ENCODE measurements around the gene IQGAP2. TPM values are rescaled to one million over a fixed set of nuclear protein-coding genes. Genes with fewer than 3 reads are reported as not detected.

The IQGAP2 gene
- total RNA-seq, 1 donor from 2014 or later, result 1.3 TPM

DNA sequence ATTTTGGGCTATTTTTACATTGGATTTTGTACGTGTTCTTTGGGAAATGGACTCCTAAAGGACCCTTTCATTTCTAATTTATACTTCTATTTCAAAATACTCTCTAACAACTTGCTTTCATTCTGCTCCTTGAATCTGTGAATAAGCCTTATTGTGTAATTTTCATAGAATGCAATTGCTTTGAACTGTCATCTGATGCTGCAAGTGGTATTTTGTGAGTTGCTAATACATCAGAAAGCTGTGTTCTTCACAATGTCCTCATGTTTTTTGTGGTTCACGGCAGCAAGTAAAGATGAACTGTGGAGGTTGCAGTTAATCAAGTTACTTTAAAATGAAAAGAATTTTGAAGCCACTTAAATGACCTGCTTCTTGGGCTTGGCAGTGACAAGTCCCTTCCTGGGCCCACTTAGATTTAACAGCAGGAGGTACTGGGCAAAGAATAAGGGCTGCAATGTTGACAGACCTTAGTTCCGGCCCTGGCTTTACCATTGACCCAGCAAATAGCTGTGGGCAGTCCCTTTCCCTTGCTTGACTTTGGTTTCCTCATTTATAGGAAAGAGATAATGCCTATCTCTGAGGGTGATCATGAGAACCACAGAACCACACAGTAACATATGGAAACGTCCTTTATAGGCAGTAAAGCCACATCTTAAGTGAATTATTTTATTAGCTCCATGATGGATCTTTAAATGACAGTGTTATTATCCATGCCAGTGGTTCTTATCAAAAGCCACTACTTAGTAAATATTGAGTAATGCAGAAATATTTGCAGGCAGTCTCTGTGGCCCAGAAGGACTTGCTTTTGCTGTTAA, 54.8 kb downstream of the IQGAP2 start:
- DNase-seq (ENCODE audit: low read depth), result no peak
- TF ChIP-seq, protein P1, sequence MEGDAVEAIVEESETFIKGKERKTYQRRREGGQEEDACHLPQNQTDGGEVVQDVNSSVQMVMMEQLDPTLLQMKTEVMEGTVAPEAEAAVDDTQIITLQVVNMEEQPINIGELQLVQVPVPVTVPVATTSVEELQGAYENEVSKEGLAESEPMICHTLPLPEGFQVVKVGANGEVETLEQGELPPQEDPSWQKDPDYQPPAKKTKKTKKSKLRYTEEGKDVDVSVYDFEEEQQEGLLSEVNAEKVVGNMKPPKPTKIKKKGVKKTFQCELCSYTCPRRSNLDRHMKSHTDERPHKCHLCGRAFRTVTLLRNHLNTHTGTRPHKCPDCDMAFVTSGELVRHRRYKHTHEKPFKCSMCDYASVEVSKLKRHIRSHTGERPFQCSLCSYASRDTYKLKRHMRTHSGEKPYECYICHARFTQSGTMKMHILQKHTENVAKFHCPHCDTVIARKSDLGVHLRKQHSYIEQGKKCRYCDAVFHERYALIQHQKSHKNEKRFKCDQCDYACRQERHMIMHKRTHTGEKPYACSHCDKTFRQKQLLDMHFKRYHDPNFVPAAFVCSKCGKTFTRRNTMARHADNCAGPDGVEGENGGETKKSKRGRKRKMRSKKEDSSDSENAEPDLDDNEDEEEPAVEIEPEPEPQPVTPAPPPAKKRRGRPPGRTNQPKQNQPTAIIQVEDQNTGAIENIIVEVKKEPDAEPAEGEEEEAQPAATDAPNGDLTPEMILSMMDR (conservative IDR thresholded peaks at IDR 0.05; ENCODE audit: low read depth, low read length), result no peak
- H3K4me3 ChIP-seq (ENCODE audit: low read depth, low read length), result no peak overlapping the region

DNA sequence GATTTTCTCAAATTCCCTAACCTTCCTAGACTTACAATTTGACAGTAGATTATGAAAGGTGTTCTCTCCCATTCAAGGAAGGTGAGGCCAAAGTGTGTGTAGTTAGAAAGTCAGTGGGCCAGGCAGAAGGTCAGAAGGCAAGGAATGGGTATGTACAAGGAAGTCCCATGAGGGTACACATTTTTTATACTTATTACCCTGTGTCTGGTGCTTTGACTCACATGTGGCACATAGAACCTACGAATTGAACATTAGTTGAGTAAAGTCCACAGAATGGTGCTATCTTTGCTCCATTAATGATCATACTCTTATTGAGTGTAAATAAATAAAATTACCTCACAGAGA, 55.4 kb downstream of the IQGAP2 start:
- TF ChIP-seq, protein P1 (conservative IDR thresholded peaks at IDR 0.05; ENCODE audit: low read depth, low read length), result no peak

DNA sequence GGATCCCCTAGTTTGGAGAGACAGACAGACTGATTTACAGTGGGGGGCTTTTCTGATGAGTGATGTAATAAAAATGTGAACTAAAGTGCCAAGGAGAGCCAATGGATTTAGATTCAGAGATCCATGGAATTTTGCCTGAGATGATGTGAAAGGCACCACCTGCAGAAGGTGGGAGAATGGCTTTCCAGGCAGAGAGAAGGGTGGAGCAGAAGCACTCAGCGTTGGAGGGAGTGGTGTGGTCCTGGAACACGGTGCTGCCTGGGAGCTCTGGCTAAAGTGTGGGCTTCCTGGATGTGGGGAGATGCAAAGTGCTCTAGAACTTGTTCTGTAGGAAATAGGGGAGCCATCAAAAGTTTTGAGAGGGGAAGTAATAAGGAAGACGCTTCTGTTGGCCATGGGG, 57.0 kb downstream of the IQGAP2 start:
- H3K4me3 ChIP-seq (ENCODE audit: low read depth, low read length), result no peak overlapping the region
- TF ChIP-seq, protein P1 (conservative IDR thresholded peaks at IDR 0.05; ENCODE audit: low read depth, low read length), result no peak

More for the DNA sequence above, 55.4 kb downstream of the IQGAP2 start:
- DNase-seq (ENCODE audit: low read depth), result no peak
- no peak overlapping the region for H3K4me3 ChIP-seq (ENCODE audit: low read depth, low read length)

DNA sequence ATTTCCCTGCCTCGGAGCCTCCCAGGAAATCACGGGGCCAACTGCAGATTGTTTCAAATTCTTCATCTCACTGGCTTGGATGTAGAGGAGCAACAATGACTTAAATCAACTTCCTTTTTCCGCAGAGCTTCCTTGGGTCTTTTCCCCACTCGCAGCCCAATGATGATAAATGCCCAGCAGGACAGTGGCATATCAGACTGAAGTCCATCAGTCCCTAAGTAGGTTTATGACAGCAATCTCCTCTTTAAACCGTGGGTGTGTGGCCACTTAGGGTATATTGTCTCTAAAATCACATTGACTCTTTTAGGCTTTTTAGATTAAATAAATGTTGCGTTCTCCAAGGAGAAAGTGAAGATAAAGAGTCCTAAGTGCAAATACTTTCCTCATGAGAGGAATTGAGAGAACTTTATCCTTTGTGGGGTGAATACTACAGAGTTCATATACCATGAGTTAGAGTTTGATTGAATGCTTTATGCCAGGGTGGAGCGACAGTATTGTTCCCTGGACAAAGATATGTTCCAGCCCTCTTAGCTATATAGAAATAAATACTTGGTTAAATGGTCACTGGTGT, 59.1 kb downstream of the IQGAP2 start:
- DNase-seq (ENCODE audit: low read depth), result no peak
- TF ChIP-seq, protein P1 (conservative IDR thresholded peaks at IDR 0.05; ENCODE audit: low read depth, low read length), result no peak
- no peak overlapping the region for H3K4me3 ChIP-seq (ENCODE audit: low read depth, low read length)

More for the DNA sequence above, 57.0 kb downstream of the IQGAP2 start:
- no peak for DNase-seq (ENCODE audit: low read depth)

DNA sequence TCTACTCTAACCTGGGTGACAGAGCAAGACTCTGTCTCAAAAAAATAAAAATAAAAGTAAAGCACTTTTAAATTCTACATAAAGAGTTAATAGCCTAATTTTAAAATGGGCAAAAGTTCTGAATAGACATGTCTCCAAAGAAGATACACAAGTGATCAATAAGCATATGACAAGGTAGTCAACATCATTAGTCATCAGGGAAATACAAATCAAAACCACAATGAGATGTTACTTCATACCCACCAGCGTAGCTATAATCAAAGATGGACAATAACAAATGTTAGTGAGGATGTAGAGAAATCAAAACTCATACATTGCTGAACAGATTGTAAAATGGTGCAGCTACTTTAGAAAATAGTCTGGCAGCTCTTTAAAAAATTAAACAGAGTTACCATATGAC, 64.1 kb downstream of the IQGAP2 start:
- H3K4me3 ChIP-seq (ENCODE audit: low read depth, low read length), result no peak overlapping the region
- no peak for DNase-seq (ENCODE audit: low read depth)
- TF ChIP-seq, protein P1 (conservative IDR thresholded peaks at IDR 0.05; ENCODE audit: low read depth, low read length), result no peak

DNA sequence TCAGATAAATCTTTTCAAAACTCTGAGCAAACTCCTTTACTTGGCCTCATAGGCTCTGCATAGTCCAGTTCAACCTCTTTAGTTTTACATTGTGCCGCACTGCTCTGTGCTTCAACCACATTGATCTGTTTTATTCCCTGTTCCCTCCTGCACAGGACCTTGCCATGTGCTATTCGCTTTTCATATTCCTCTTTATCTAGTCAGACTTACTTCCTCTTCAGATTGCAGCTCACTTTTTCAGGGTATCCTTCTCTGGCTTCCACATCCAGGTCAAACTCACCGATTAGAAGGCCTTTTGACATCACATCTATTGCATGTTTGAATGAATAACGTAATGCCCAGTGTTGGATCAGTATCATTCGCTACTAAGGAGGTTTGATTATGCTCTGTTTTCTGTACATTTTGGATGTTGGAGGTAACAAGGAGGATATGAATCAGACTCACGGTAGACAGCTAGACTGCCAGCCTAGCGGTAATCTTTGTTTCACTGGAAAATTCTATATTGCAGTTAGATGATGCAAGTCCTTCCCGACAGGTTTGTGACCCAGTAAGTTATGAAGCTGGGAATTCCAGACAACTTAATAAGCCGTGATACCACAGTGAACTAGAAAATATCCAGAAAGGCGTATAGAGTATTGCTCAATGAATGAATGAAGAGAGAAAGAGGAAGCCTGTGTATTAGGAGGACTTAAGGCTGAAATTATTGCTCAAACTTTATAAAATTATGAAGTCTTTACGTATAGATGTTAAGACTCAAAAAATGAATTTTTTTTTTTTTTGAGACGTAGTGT, 65.7 kb downstream of the IQGAP2 start:
- TF ChIP-seq, protein P1 (conservative IDR thresholded peaks at IDR 0.05; ENCODE audit: low read depth, low read length), result no peak
- no peak for DNase-seq (ENCODE audit: low read depth)
- no peak overlapping the region for H3K4me3 ChIP-seq (ENCODE audit: low read depth, low read length)
